CD4-positive, CD25-positive, alpha-beta regulatory T cell (primary cell): ENCODE measurements around the gene ZNF627. TPM values are rescaled to one million over a fixed set of nuclear protein-coding genes. Genes with fewer than 3 reads are reported as not detected.
"Not testable (repeated sequence)": the region's sequence is repeated elsewhere in the genome, so short reads cannot be mapped to it uniquely, and the experiment has no call there.

Experiments used
- ATAC-seq, 2 donors: fragments of 150-1000 bp; cut with Tn5 transposase; one replicate each; pipeline ENCODE4 v1.10.0; 2021; ENCODE audit warnings: low read depth in 2 of 2, moderate number of reproducible peaks in 2 of 2, moderate library complexity in 1 of 2
- DNase-seq, 3 donors: peaks; one replicate each; pipeline versions ENCODE4 v3.0.0 to v3.0.0-alpha.2; 2012 to 2022; ENCODE audit warnings: mixed read lengths in 1 of 3
- H3K27ac ChIP-seq: one replicate; pipeline ENCODE4 v1.7.0; 2013; ENCODE audit warnings: mild to moderate bottlenecking, low read length; ENCODE audit not compliant: insufficient read depth, poor library complexity, severe bottlenecking
- H3K27me3 ChIP-seq: one replicate; pipeline ENCODE4 v1.7.0; 2013; ENCODE audit warnings: low read length; ENCODE audit not compliant: control insufficient read depth, insufficient read depth
- H3K36me3 ChIP-seq: one replicate; pipeline ENCODE4 v1.7.0; 2013; ENCODE audit warnings: mild to moderate bottlenecking, low read length, moderate library complexity; ENCODE audit not compliant: control insufficient read depth, insufficient read depth
- H3K4me1 ChIP-seq: 2 replicates; pipeline ENCODE4 v1.7.0; 2013; ENCODE audit warnings: mild to moderate bottlenecking, low read length; ENCODE audit not compliant: insufficient read depth, control insufficient read depth, poor library complexity, severe bottlenecking
- H3K4me3 ChIP-seq: one replicate; pipeline ENCODE4 v1.7.0; 2013; ENCODE audit warnings: low read depth, mild to moderate bottlenecking, low read length, moderate library complexity
- H3K9me3 ChIP-seq, 2 experiments: 1 replicate in 1 of 2; 2 replicates in 1 of 2; pipeline ENCODE4 v1.7.0; 2013; ENCODE audit warnings: low read length in 2 of 2, mild to moderate bottlenecking in 1 of 2, moderate library complexity in 1 of 2; ENCODE audit not compliant: control insufficient read depth in 2 of 2
- H3K27ac Mint-ChIP-seq, 3 donors: one replicate each; pipeline ENCODE4 v1.8.0; 2020 to 2022; ENCODE audit warnings: mild to moderate bottlenecking in 3 of 3, mixed read lengths in 3 of 3, moderate library complexity in 2 of 3
- H3K27me3 Mint-ChIP-seq: one replicate; pipeline ENCODE4 v1.8.0; 2022; ENCODE audit warnings: mild to moderate bottlenecking, mixed read lengths
- H3K36me3 Mint-ChIP-seq: one replicate; pipeline ENCODE4 v1.8.0; 2020; ENCODE audit warnings: mixed read lengths
- H3K4me1 Mint-ChIP-seq, 4 donors: one replicate each; pipeline ENCODE4 v1.8.0; 2020 to 2022; ENCODE audit warnings: mixed read lengths in 4 of 4, mild to moderate bottlenecking in 1 of 4
- H3K4me3 Mint-ChIP-seq, 4 donors: one replicate each; pipeline ENCODE4 v1.8.0; 2020 to 2022; ENCODE audit warnings: mild to moderate bottlenecking in 4 of 4, mixed read lengths in 4 of 4, moderate library complexity in 3 of 4
- H3K9me3 Mint-ChIP-seq, 7 donors: one replicate each; pipeline ENCODE4 v1.8.0; 2020 to 2022; ENCODE audit warnings: mixed read lengths in 7 of 7, mild to moderate bottlenecking in 3 of 7, moderate library complexity in 2 of 7
- polyA plus RNA-seq, 4 donors: library from polyadenylated mRNA; unstranded; fragments of 300-500 nt; fragmentation: Illumina TruSeq; gene quantifications; one replicate each; pipeline ENCODE4 v1.2.3, GENCODE V29; 2021
- total RNA-seq: library from RNA; stranded (reverse); gene quantifications from one replicate; pipeline ENCODE4 v1.2.3, GENCODE V29; 2022

ZNF627 gene
- total and polyA plus RNA-seq, 5 donors from 2014 or later, result 6.4 to 14.3 (median 10.6) TPM

DNA sequence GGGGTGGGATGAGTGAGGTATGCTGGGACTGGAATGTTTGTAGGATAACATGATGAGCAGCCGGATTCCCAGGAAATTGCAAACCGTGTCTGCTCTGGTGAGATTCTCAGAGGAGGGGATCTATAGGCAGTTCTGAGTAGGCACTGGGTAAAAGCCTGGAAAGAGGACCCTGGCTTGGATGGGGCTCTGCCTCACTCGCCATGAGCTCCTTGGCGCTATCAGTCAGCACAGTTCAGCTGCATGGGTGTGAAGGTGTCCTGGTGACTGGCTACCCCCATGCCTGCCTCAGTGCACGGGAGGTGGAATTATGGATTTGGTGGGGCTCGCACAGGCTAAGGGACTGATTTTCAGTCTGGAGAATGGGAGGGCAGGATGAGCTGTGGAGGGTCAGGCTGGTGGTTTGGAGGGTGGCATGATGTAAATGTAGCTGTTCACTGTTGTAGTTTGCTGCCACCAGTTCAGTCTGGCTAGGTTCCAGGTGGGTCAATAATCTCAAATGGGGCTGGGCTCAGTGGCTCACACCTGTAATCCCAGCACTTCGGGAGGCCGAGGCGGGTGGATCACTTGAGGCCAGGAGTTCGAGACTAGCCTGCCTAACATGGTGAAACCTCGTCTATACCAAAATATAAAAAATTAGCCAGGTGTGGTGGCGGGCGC, 9.2 kb upstream of the ZNF627 start:
- H3K27ac ChIP-seq, result no peak overlapping the region
- no peaks in the 10 kb centered on the region for H3K27me3 ChIP-seq
- Mint-ChIP-seq H3K4me3 (peak overlapping the region in 1 of 4 donors; percentile 52), H3K27ac (peak overlapping the region in 2 of 3 donors; percentile 61 to 87), H3K4me1 (peaks cover 0 to 4% (median 1%) of the 10 kb centered on the region in 4 donors), H3K36me3 (no peaks in the 10 kb centered on the region), H3K27me3 (peaks cover 4% of the 10 kb centered on the region), H3K9me3 (no peaks in the 10 kb centered on the region)
- DNase-seq (peak in 1 of 3 donors; percentile 26), ATAC-seq (no peak)
- no peaks in the 10 kb centered on the region for H3K36me3 ChIP-seq
- no peaks in the 10 kb centered on the region for H3K9me3 ChIP-seq
- no peak overlapping the region for H3K4me3 ChIP-seq
- H3K4me1 ChIP-seq, result no peaks in the 10 kb centered on the region

DNA sequence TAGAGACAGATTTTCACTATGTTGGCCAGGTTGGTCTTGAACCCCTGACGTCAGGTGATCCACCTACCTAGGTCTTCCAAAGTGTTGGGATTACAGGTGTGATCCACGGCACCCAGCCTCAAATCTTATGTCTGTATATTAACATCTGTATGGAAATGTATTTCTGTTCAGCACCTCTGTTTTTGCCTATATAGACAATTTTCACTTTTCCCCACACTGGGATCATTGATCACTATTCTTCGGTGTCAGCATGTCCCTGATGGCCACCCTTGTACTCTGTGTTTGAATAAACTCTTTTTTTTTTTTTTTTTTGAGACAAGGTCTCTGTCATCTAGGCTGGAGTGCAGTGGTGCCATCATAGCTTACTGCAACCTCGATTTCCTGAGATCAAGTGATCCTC, 3.2 kb upstream of the ZNF627 start:
- Mint-ChIP-seq H3K4me1 (peaks cover 4 to 15% (median 11%) of the 10 kb centered on the region in 4 donors), H3K27ac (no peak overlapping the region), H3K36me3 (no peaks in the 10 kb centered on the region), H3K9me3 (peaks cover 0 to 1% (median 0%) of the 10 kb centered on the region in 7 donors), H3K27me3 (peaks cover 8% of the 10 kb centered on the region), H3K4me3 (peak overlapping the region in 2 of 4 donors; percentile 51 to 60)
- no peak for ATAC-seq
- H3K4me3 ChIP-seq, result no peak overlapping the region
- no peaks in the 10 kb centered on the region for H3K9me3 ChIP-seq
- no peak for DNase-seq
- H3K36me3 ChIP-seq, result no peaks in the 10 kb centered on the region
- no peak overlapping the region for H3K27ac ChIP-seq
- peaks cover 11% of the 10 kb centered on the region for H3K4me1 ChIP-seq
- H3K27me3 ChIP-seq, result no peaks in the 10 kb centered on the region

DNA sequence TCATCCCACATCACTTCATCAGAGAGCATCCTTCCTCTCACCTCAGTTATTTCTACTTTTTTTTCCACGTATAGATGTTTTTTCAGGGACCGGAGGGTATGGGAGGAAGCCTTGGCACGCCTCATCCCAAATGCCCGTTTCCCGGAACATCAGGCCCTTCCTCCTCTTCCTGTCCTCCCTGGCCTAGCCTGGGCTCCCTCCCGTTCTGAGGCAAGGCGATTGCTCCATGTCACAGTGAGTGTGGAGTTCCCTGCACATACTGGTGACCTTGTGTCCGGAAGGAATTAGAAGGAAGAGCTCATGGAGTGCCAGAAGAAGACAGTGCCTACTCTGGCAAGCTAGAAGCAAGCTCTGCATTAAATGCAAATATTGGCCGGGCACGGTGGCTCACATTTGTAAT, 1.1 kb upstream of the ZNF627 start:
- Mint-ChIP-seq H3K4me1 (peaks cover 4 to 29% (median 20%) of the 10 kb centered on the region in 4 donors), H3K9me3 (peaks cover 0 to 1% (median 0%) of the 10 kb centered on the region in 7 donors), H3K4me3 (peak overlapping the region; percentile 59 to 100 (median 92)), H3K36me3 (no peaks in the 10 kb centered on the region), H3K27ac (peak overlapping the region in 2 of 3 donors; percentile 56 to 92), H3K27me3 (peaks cover 5% of the 10 kb centered on the region)
- no peaks in the 10 kb centered on the region for H3K9me3 ChIP-seq
- no peaks in the 10 kb centered on the region for H3K36me3 ChIP-seq
- peaks cover 11% of the 10 kb centered on the region for H3K4me1 ChIP-seq
- ATAC-seq, result no peak
- no peaks in the 10 kb centered on the region for H3K27me3 ChIP-seq
- no peak for DNase-seq
- no peak overlapping the region for H3K27ac ChIP-seq
- H3K4me3 ChIP-seq, result no peak overlapping the region

DNA sequence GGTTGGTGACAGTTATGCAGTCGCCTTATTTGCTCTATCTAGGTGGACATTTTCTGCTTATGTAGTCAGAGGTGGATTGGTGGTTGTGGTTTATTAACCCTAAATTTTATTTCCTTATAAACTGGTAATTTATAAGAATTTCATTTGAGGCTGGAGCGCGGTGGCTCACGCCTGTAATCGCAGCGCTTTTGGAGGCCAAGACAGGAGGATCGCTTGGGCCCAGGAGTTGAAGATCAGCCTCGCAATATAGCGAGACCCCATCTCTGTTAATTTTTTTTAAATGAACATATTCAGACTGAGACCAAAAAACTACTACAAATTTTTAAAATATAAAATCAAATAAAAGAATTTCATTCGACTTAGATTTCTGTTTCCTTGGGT, 810 bp downstream of the ZNF627 start:
- Histone ChIP-seq H3K4me3 (peak overlapping the region; percentile 86), H3K36me3 (no peaks in the 10 kb centered on the region), H3K27ac (no peak overlapping the region), H3K27me3 (no peaks in the 10 kb centered on the region), H3K9me3 (no peaks in the 10 kb centered on the region), H3K4me1 (peaks cover 11% of the 10 kb centered on the region)
- ATAC-seq, result no peak
- H3K27me3 Mint-ChIP-seq, result peaks cover 5% of the 10 kb centered on the region
- H3K4me1 Mint-ChIP-seq, result peaks cover 4 to 39% (median 25%) of the 10 kb centered on the region in 4 donors
- peaks cover 0 to 1% (median 0%) of the 10 kb centered on the region in 7 donors for H3K9me3 Mint-ChIP-seq
- H3K4me3 Mint-ChIP-seq, result peak overlapping the region; percentile 91 to 100 (median 94)
- no peak for DNase-seq
- peaks cover 7% of the 10 kb centered on the region for H3K36me3 Mint-ChIP-seq
- H3K27ac Mint-ChIP-seq, result peak overlapping the region; percentile 56 to 92 (median 89)

DNA sequence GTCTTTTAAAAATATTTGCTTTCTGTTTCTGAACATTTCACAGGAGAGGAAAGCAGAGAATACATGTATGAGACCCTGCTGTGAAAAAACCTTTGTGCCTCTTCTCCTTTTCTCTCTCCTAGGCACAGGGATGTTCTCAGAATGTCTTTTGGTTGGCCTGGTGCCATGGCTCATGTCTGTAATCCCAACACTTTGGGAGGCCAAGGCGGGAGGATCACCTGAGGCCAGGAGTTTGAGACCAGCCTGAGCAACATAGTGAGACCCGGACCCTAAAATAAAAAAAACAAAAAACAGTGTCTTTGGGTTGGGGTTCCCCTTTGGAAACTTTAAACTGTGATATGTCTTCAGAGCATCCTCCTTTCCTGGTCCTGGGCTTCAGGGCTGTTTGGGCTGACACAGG, 1.5 kb downstream of the ZNF627 start:
- peaks cover 11% of the 10 kb centered on the region for H3K4me1 ChIP-seq
- ATAC-seq, result no peak
- no peak overlapping the region for H3K4me3 ChIP-seq
- peaks cover 5% of the 10 kb centered on the region for H3K27me3 Mint-ChIP-seq
- peak overlapping the region; percentile 31 to 92 (median 56) for H3K27ac Mint-ChIP-seq
- peak overlapping the region; percentile 69 to 100 (median 76) for H3K4me3 Mint-ChIP-seq
- no peak for DNase-seq
- H3K9me3 Mint-ChIP-seq, result peaks cover 0 to 1% (median 0%) of the 10 kb centered on the region in 7 donors
- H3K27ac ChIP-seq, result no peak overlapping the region
- H3K36me3 Mint-ChIP-seq, result peaks cover 7% of the 10 kb centered on the region
- peaks cover 4 to 39% (median 25%) of the 10 kb centered on the region in 4 donors for H3K4me1 Mint-ChIP-seq
- no peaks in the 10 kb centered on the region for H3K9me3 ChIP-seq
- H3K27me3 ChIP-seq, result no peaks in the 10 kb centered on the region
- no peaks in the 10 kb centered on the region for H3K36me3 ChIP-seq

DNA sequence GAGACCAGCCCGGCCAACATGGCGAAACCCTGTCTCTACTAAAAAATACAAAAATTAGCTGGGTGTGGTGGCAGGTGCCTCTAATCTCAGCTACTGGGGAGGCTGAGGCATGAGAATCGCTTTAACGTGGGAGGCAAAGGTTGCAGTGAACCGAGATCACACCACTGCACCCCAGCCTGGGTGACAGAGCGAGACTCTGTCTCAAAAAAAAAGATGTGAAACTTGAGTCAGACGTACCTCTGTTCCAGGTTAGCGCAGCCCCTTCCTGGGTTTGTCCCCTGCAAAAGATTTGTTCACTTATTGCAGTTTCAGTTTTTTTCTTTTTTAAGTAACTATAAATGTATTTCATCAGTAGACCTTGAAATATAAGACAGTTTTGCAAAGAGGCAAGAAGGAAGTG, 2.4 kb downstream of the ZNF627 start:
- not testable (repeated sequence) for DNase-seq, H3K4me3 ChIP-seq, H3K27ac ChIP-seq, H3K27me3 Mint-ChIP-seq, H3K9me3 Mint-ChIP-seq, H3K9me3 ChIP-seq, H3K36me3 ChIP-seq, H3K27me3 ChIP-seq, ATAC-seq
- Mint-ChIP-seq H3K27ac (peak overlapping the region in 1 of 3 donors; percentile 74), H3K36me3 (peaks cover 10% of the 10 kb centered on the region), H3K4me1 (peaks cover 7 to 39% (median 25%) of the 10 kb centered on the region in 4 donors), H3K4me3 (peak overlapping the region in 3 of 4 donors; percentile 22 to 100 (median 73))
- H3K4me1 ChIP-seq, result peaks cover 11% of the 10 kb centered on the region

DNA sequence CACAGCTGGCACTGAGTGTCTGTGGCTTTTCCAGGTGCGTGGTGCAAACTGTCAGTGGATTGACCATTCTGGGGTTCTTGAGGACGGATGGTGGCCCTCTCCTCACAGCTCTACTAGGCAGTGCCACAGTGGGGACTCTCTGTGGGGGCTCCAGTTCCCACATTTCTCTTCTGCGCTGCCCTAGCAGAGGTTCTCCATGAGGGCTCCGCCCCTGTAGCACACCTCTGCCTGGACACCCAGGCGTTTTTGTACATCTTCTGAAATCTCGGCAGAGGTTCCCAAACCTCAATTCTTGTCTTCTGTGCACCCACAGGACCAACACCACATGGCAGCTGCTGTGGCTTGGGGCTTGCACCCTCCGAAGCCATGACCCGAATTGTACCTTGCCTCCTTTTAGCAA, 9.2 kb downstream of the ZNF627 start:
- Mint-ChIP-seq H3K27ac (no peak overlapping the region), H3K4me1 (peaks cover 6 to 12% (median 9%) of the 10 kb centered on the region in 4 donors), H3K27me3 (no peaks in the 10 kb centered on the region), H3K9me3 (peaks cover 1 to 29% (median 7%) of the 10 kb centered on the region in 7 donors), H3K4me3 (no peak overlapping the region), H3K36me3 (peaks cover 40% of the 10 kb centered on the region)
- ATAC-seq, result no peak
- Histone ChIP-seq H3K27ac (no peak overlapping the region), H3K36me3 (peaks cover 2% of the 10 kb centered on the region), H3K27me3 (no peaks in the 10 kb centered on the region), H3K4me1 (no peaks in the 10 kb centered on the region), H3K9me3 (peaks cover 2 to 17% of the 10 kb centered on the region in 2 experiments), H3K4me3 (no peak overlapping the region)
- no peak for DNase-seq

DNA sequence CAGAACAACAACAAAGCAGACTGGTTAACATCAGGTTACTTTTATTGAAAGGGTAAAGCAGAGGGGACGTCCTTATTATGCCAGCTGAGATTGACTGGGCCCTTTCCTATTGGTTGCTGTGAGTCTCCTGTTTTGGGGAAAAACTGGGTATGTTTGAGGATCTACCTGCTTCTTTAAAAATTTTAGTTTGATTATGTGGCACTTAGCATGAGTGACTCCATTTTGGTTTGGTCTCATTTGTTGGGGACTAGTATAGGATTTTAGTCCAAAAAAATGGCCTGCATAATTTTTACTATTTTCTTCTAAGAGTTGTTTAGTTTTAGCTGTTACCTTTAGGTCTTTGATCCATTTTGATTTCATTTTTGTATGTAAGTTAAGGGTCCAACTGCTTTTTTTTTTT, 14.4 kb downstream of the ZNF627 start:
- Mint-ChIP-seq H3K36me3 (peaks cover 38% of the 10 kb centered on the region), H3K4me3 (no peak overlapping the region), H3K27ac (peak overlapping the region in 1 of 3 donors; percentile 3), H3K27me3 (no peaks in the 10 kb centered on the region), H3K9me3 (peaks cover 1 to 27% (median 9%) of the 10 kb centered on the region in 7 donors), H3K4me1 (peaks cover 2 to 6% (median 4%) of the 10 kb centered on the region in 4 donors)
- no peak overlapping the region for H3K27ac ChIP-seq
- ATAC-seq (no peak), DNase-seq (no peak)
- H3K4me1 ChIP-seq, result no peaks in the 10 kb centered on the region
- peaks cover 20% of the 10 kb centered on the region for H3K36me3 ChIP-seq
- no peak overlapping the region for H3K4me3 ChIP-seq
- H3K27me3 ChIP-seq, result no peaks in the 10 kb centered on the region
- H3K9me3 ChIP-seq, result peaks cover 7 to 22% of the 10 kb centered on the region in 2 experiments
